ENCODE measurements around the gene ANKS1B. TPM values are rescaled to one million over a fixed set of nuclear protein-coding genes. Genes with fewer than 3 reads are reported as not detected.

Gene ANKS1B
- total and polyA plus RNA-seq, 10 of the 15 experiments (the other 5 are each of a cell fraction or from before 2014, with no cell fraction given) = 0.16 to 1.3 (median 0.82) TPM; not detected in 7

DNA sequence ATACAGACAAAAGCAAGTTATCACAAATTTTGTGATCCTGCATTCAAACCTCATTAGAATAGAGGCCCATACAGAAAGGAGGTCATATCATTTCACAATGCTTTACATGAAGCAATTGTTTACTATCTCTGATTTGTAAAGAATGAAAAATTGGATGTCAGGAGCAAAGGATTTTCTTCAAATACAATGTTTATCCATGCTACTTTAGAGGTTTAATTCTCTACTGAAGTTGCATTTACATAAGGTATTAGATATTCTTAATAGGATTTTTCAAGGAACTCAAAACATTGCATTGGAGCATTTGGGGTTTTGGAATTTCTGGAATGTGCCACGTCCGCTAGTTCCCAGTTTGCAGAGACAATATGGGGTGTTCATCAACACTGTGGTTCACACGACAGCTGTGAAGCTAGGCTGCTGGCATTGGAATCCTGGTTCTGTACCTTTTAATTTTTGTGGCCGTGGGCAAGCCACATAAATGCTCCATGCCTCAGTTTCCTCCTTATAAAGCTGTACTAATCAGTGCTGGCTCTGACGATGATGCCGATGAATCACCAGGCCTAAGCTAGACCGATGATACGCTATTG is 1164.8 kb downstream of the ANKS1B start:
- ChIA-PET CTCF (no interaction called here), SMC1A (ENCODE audit: uncharacterized antibody, unreplicated experiment) (interaction anchor here (1.2 kb wide), 1 partner anchor 22 kb away, joined by 3 read pairs; no protein-coding TSS in a partner anchor), POLR2A (no interaction called here), RAD21 (ENCODE audit: unreplicated experiment) (no interaction called here)
- DNase-seq (ENCODE audit: low read depth, low spot score) (no peak), FAIRE-seq (no peak), ATAC-seq (no peak)
- H3K27me3 ChIP-seq (replicated peaks in 1 of 2; ENCODE audit: control insufficient read depth in 2 of 2, insufficient read depth in 2 of 2, low read length in 1 of 2) = peaks cover 0 to 2% of the 10 kb centered on the region in 2 experiments; a peak in 1 of 4 replicates
- no peak overlapping the region for H3K4me3 ChIP-seq
- BruUV-seq (replicated peaks) = no TSS peak
- H4K20me1 ChIP-seq (ENCODE audit: control insufficient read depth, insufficient read depth) = no peaks in the 10 kb centered on the region
- H3K9ac ChIP-seq (ENCODE audit: control insufficient read depth, insufficient read depth, low read length) = no peak overlapping the region
- 53% methylated on average over 8 of the region's 8 CpGs for WGBS (ENCODE audit: insufficient coverage, insufficient replicate concordance, low lambda C conversion rate, missing lambda C conversion rate)
- H3K4me1 ChIP-seq (ENCODE audit: control insufficient read depth, insufficient read depth, low read length) = no peaks in the 10 kb centered on the region
- H3K36me3 ChIP-seq (ENCODE audit: control insufficient read depth in 2 of 2, insufficient read depth in 2 of 2, low read length in 1 of 2) = no peaks in the 10 kb centered on the region
- intact Hi-C loops (cut with micrococcal nuclease; ENCODE audit: unreplicated experiment) = no loop called here
- H2AFZ ChIP-seq (ENCODE audit: control insufficient read depth, low read depth, low read length) = no peak overlapping the region
- H3K79me2 ChIP-seq (ENCODE audit: control insufficient read depth, insufficient read depth, low read length) = no peaks in the 10 kb centered on the region
- H3K9me3 ChIP-seq (replicated peaks; ENCODE audit: control insufficient read depth, insufficient read depth, low read length) = no peaks in the 10 kb centered on the region
- H3K4me2 ChIP-seq (ENCODE audit: control insufficient read depth, insufficient read depth) = no peak overlapping the region
- H3K27ac ChIP-seq (ENCODE audit: control insufficient read depth, insufficient read depth) = no peak overlapping the region
- TF ChIP-seq, protein P1, sequence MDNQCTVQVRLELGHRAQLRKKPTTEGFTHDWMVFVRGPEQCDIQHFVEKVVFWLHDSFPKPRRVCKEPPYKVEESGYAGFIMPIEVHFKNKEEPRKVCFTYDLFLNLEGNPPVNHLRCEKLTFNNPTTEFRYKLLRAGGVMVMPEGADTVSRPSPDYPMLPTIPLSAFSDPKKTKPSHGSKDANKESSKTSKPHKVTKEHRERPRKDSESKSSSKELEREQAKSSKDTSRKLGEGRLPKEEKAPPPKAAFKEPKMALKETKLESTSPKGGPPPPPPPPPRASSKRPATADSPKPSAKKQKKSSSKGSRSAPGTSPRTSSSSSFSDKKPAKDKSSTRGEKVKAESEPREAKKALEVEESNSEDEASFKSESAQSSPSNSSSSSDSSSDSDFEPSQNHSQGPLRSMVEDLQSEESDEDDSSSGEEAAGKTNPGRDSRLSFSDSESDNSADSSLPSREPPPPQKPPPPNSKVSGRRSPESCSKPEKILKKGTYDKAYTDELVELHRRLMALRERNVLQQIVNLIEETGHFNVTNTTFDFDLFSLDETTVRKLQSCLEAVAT (IDR thresholded peaks at IDR 0.05) = no peak
- TF ChIP-seq TAF1 (IDR thresholded peaks at IDR 0.05; ENCODE audit: borderline replicate concordance, low read depth, low read length) (no peak), GABPA (IDR thresholded peaks at IDR 0.05; ENCODE audit: low read depth) (no peak), ZNF207 (IDR thresholded peaks at IDR 0.05; ENCODE audit: borderline replicate concordance) (no peak), SPI1 (IDR thresholded peaks at IDR 0.05; ENCODE audit: borderline replicate concordance, insufficient read depth, low read depth, low read length) (no peak), ESRRA (IDR thresholded peaks at IDR 0.05; ENCODE audit: low read length) (no peak), ZNF274 (IDR thresholded peaks at IDR 0.05; ENCODE audit: insufficient read depth, insufficient read length) (no peak), SMARCA5 (IDR thresholded peaks at IDR 0.05) (no peak)
- TF ChIP-seq, protein P2, sequence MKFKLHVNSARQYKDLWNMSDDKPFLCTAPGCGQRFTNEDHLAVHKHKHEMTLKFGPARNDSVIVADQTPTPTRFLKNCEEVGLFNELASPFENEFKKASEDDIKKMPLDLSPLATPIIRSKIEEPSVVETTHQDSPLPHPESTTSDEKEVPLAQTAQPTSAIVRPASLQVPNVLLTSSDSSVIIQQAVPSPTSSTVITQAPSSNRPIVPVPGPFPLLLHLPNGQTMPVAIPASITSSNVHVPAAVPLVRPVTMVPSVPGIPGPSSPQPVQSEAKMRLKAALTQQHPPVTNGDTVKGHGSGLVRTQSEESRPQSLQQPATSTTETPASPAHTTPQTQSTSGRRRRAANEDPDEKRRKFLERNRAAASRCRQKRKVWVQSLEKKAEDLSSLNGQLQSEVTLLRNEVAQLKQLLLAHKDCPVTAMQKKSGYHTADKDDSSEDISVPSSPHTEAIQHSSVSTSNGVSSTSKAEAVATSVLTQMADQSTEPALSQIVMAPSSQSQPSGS (IDR thresholded peaks at IDR 0.05; ENCODE audit: low read length) = no peak
- in situ Hi-C loops (cut with MboI) = no loop called here
